Liver (tissue), 3 donors: ENCODE measurements around the gene TAF11L4.
"Not testable (repeated sequence)": the region's sequence is repeated elsewhere in the genome, so short reads cannot be mapped to it uniquely, and the experiment has no call there.

Experiments used
- ATF3 ChIP-seq: IDR thresholded peaks from 2 replicates; pipeline ENCODE4 v1.6.1; 2016; ENCODE audit warnings: antibody characterized with exemption
- CTCF ChIP-seq: fragments of 150-350 bp; IDR thresholded peaks from 2 replicates; pipeline ENCODE4 v1.5.1; 2017; ENCODE audit warnings: improper control_type of control experiment, low read depth, low read length; ENCODE audit not compliant: missing input control
- EGR1 ChIP-seq, 2 donors: IDR thresholded peaks; 2 replicates each; pipeline ENCODE4 v1.6.1; 2016 to 2018; ENCODE audit warnings: antibody characterized with exemption in 2 of 2, low read depth in 2 of 2
- GABPA ChIP-seq, 2 donors: IDR thresholded peaks in 1 of 2; conservative IDR thresholded peaks in 1 of 2; 2 replicates each; pipeline ENCODE4 v1.6.1; 2016; ENCODE audit warnings: antibody characterized with exemption in 2 of 2, mild to moderate bottlenecking in 1 of 2, moderate library complexity in 1 of 2
- HNF4G ChIP-seq: IDR thresholded peaks from 2 replicates; pipeline ENCODE4 v1.6.1; 2016; ENCODE audit warnings: antibody characterized with exemption
- JUND ChIP-seq, 2 donors: IDR thresholded peaks; 2 replicates each; pipeline ENCODE4 v1.6.1; 2016; ENCODE audit warnings: antibody characterized with exemption in 2 of 2
- MAX ChIP-seq: IDR thresholded peaks from 2 replicates; pipeline ENCODE4 v1.6.1; 2016; ENCODE audit warnings: antibody characterized with exemption
- RAD21 ChIP-seq, 2 donors: IDR thresholded peaks; 2 replicates each; pipeline ENCODE4 v1.6.1; 2016; ENCODE audit warnings: antibody characterized with exemption in 2 of 2, mild to moderate bottlenecking in 2 of 2
- REST ChIP-seq: IDR thresholded peaks from 2 replicates; pipeline ENCODE4 v1.6.1; 2016; ENCODE audit warnings: antibody characterized with exemption, mild to moderate bottlenecking
- RXRA ChIP-seq, 2 donors: IDR thresholded peaks; 2 replicates each; pipeline ENCODE4 v1.6.1; 2017 to 2018; ENCODE audit warnings: antibody characterized with exemption in 2 of 2, mild to moderate bottlenecking in 1 of 2
- SP1 ChIP-seq: IDR thresholded peaks from 2 replicates; pipeline ENCODE4 v1.6.1; 2018; ENCODE audit warnings: antibody characterized with exemption, mild to moderate bottlenecking
- TAF1 ChIP-seq: conservative IDR thresholded peaks from 2 replicates; pipeline ENCODE4 v1.6.1; 2016; ENCODE audit warnings: antibody characterized with exemption, mild to moderate bottlenecking
- YY1 ChIP-seq: IDR thresholded peaks from 2 replicates; pipeline ENCODE4 v1.6.1; 2016; ENCODE audit warnings: antibody characterized with exemption, mild to moderate bottlenecking
- ZBTB33 ChIP-seq: IDR thresholded peaks from 2 replicates; pipeline ENCODE4 v1.6.1; 2016; ENCODE audit warnings: antibody characterized with exemption
- donor health status: healthy.
- donor health status: healthy.

- TF ChIP-seq CTCF; TAF1; RAD21 (IDR thresholded peaks at IDR 0.05); YY1; MAX; ZBTB33; ATF3; REST; SP1; GABPA (IDR thresholded peaks at IDR 0.05 in 1 of 2, conservative IDR thresholded peaks at IDR 0.05 in 1 of 2); JUND (IDR thresholded peaks at IDR 0.05); RXRA (IDR thresholded peaks at IDR 0.05); EGR1 (IDR thresholded peaks at IDR 0.05; ENCODE audit: low read depth in 2 of 2); HNF4G: not testable (repeated sequence)
Observed at GRCh38 chr5:17521501-17521900, at the start of gene TAF11L4.
